ENCODE results near the gene KAT8. TPM values are rescaled to one million over a fixed set of nuclear protein-coding genes. Genes with fewer than 3 reads are reported as not detected.
"Not testable (repeated sequence)": the region's sequence is repeated elsewhere in the genome, so short reads cannot be mapped to it uniquely, and the experiment has no call there.

Gene KAT8
- total and polyA plus RNA-seq, 4 donors, result 24.3 to 65.7 (median 56.4) TPM

DNA sequence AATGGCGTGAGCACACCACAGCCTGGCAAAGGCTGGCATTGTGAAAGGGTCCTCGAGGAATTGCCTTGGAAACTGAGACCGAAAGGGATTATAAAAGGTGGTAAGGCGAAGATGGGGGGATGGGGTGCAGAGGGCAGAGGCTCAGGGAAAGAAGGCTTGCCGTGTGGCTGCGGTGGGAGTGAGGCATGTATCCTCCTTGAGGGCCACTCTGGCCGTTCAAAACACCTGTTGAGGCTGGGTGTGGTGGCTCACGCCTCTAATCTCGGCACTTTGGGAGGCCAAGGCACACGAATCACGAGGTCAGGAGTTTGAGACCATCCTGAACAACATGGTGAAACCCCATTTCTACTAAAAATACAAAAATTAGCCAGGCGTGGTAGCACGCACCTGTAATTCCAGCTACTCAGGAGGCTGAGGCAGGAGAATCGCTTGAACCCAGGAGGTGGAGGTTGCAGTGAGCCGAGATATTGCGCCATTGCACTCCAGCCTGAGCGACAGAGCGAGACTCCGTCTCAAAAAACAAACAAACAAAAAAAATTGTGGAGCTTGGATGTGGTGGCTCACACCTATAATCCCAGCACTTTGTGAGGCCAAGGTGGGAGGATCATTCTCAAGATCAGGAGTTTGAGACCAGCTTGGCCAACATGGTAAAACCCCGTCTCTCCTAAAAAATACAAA, 19.5 kb downstream of the KAT8 start:
- H3K27ac ChIP-seq (ENCODE audit: low read depth in 1 of 2, low read length in 2 of 2); H3K36me3 ChIP-seq (ENCODE audit: control insufficient read depth in 1 of 2, insufficient read depth in 2 of 2, low read length in 1 of 2); H3K4me3 ChIP-seq (ENCODE audit: low read length in 2 of 2); ATAC-seq (ENCODE audit: low FRiP score); intact Hi-C loops (cut with DNase I); H3K4me1 ChIP-seq (ENCODE audit: control insufficient read depth in 1 of 2, insufficient read depth in 2 of 2, low read length in 2 of 2); DNase-seq; H3K9me3 ChIP-seq (ENCODE audit: control insufficient read depth, low read length); H3K27me3 ChIP-seq (ENCODE audit: control insufficient read depth in 1 of 2, insufficient read depth in 2 of 2, low read length in 1 of 2): not testable (repeated sequence)
- 94% methylated on average over 20 of the region's 20 CpGs for WGBS, 2 donors

DNA sequence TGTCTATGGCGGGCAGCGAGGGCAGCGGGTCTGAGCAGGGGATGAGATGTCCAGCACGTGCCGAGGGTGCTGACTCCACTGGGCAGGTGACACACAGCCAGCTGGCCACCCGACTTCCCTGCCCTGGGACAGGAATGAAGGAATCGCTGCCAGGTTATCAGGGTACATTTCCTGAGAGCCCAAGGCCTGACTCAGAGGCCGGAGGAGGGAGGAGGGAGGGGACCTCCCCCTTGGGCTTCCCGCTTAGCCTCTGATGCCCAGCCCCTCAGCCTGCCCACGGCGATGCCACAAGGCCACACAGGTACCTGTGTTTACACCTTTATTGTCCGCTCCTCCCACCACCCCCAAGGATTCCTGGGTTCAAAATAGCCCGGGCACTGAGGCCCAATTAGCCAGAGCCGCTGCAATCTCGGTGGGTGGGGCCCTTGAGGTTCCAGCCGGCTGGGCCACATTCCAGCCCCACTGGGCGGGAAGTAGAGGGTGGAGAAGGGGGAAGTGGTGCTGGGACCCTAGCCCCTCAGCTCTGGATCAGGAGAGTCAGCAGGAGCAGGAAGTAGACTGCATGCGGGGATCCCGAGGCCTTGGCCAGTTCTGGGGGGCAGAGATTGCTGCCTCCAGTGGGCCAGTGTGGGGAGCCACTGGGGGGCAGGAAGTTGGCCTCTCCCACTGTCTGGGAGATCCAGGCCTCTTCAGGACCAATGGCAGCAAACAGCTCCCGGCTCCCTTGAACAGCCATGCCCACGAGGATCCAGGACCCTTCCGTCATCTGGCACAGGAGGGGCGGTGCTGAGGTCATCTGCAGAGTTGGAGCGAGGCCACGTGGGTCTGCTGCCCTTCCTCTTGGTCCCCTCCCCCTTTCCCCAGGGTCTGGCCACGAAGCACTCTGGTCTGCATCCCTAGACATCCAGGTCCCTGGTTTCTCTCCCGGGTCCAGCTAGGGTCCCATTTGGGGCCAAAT, 21.4 kb downstream of the KAT8 start:
- H3K4me3 ChIP-seq (ENCODE audit: low read length in 2 of 2), result no peak overlapping the region
- intact Hi-C loops (cut with DNase I), result no loop called here

DNA sequence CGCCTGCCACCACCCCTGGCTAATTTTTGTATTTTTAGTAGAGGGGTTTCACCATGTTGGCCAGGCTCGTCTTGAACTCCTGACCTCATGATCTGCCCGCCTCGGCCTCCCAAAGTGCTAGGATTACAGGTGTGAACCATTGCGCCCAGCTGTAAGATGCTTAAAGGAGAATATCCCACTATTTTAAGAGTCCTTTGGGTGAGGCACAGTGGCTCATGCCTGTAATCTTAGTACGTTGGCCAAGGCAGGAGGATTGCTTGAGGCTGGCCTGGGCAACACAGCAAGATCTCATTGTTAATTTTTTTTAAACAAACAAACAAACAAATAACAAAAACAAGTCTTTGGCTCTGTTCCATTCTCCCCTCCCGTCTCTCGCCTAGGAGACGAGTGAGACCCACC, 23.6 kb downstream of the KAT8 start:
- ATAC-seq (ENCODE audit: low FRiP score); H3K27me3 ChIP-seq (ENCODE audit: control insufficient read depth in 1 of 2, insufficient read depth in 2 of 2, low read length in 1 of 2); H3K4me3 ChIP-seq (ENCODE audit: low read length in 2 of 2); H3K4me1 ChIP-seq (ENCODE audit: control insufficient read depth in 1 of 2, insufficient read depth in 2 of 2, low read length in 2 of 2); H3K36me3 ChIP-seq (ENCODE audit: control insufficient read depth in 1 of 2, insufficient read depth in 2 of 2, low read length in 1 of 2); DNase-seq; H3K9me3 ChIP-seq (ENCODE audit: control insufficient read depth, low read length): not testable (repeated sequence)
- intact Hi-C loops (cut with DNase I), result loop anchor here (5.0 to 10.0 kb wide), 3 partner anchors 34 to 156 kb away; partner anchors contain the start of genes BCKDK (in 1 of the 2) and HSD3B7 (in 1 of the 2)
- peak overlapping the region in 1 of 2 donors; percentile 77 for H3K27ac ChIP-seq (ENCODE audit: low read depth in 1 of 2, low read length in 2 of 2)
- WGBS, 2 donors, result 83 to 84% methylated on average over 9 of the region's 9 CpGs

More for the DNA sequence above, 21.4 kb downstream of the KAT8 start:
- DNase-seq (peak; percentile 87 to 89), ATAC-seq (ENCODE audit: low FRiP score) (no peak)
- H3K27me3 ChIP-seq (ENCODE audit: control insufficient read depth in 1 of 2, insufficient read depth in 2 of 2, low read length in 1 of 2), result no peaks in the 10 kb centered on the region
- H3K27ac ChIP-seq (ENCODE audit: low read depth in 1 of 2, low read length in 2 of 2), result peak overlapping the region in 1 of 2 donors; percentile 66
- H3K4me1 ChIP-seq (ENCODE audit: control insufficient read depth in 1 of 2, insufficient read depth in 2 of 2, low read length in 2 of 2), result peaks cover 0 to 3% of the 10 kb centered on the region in 2 donors
- H3K9me3 ChIP-seq (ENCODE audit: control insufficient read depth, low read length), result no peaks in the 10 kb centered on the region
- 16 to 22% methylated on average over 27 of the region's 27 CpGs for WGBS, 2 donors
- no peaks in the 10 kb centered on the region for H3K36me3 ChIP-seq (ENCODE audit: control insufficient read depth in 1 of 2, insufficient read depth in 2 of 2, low read length in 1 of 2)

DNA sequence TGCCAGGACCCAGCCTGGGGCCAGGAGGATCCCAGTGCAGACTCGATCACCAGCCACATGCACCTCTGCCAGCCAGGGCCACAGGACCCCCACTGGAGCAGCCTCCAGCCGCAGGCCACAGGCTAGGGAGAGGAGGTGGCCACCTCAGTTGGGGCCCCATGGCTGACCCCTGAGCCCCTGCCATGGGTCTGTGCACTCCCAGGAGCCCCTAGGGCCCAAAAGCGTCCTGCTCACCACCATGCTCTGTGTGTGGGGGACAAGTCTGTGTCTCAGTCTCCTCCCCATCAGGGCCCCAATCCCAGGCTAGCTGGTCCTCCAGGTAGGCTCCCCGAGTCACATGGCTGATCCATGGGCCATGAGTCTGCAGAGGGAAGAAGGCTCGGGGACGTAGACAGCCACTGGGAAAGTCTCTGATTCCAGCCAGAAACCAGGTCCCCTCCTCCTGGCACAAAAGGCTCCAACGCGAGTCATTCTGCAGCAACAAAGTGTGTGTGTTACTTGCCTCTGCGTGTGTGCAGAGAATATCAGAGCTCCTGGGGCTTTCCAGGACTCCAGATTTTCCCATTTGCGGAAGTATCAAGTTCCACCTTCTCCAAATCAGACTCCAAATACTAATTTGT, 24.1 kb downstream of the KAT8 start:
- Histone ChIP-seq H3K27ac (ENCODE audit: low read depth in 1 of 2, low read length in 2 of 2) (peak overlapping the region in 1 of 2 donors; percentile 77), H3K36me3 (ENCODE audit: control insufficient read depth in 1 of 2, insufficient read depth in 2 of 2, low read length in 1 of 2) (no peaks in the 10 kb centered on the region), H3K4me1 (ENCODE audit: control insufficient read depth in 1 of 2, insufficient read depth in 2 of 2, low read length in 2 of 2) (peaks cover 0 to 3% of the 10 kb centered on the region in 2 donors), H3K9me3 (ENCODE audit: control insufficient read depth, low read length) (no peaks in the 10 kb centered on the region), H3K4me3 (ENCODE audit: low read length in 2 of 2) (no peak overlapping the region), H3K27me3 (ENCODE audit: control insufficient read depth in 1 of 2, insufficient read depth in 2 of 2, low read length in 1 of 2) (no peaks in the 10 kb centered on the region)
- 15 to 16% methylated on average over 10 of the region's 10 CpGs for WGBS, 2 donors
- ATAC-seq (ENCODE audit: low FRiP score) (peak; percentile 28), DNase-seq (peak in 1 of 2 donors; percentile 69)
- intact Hi-C loops (cut with DNase I), result loop anchor here (1.0 to 10.0 kb wide), 5 partner anchors 34 to 157 kb away; partner anchors contain the start of genes BCKDK (in 1 of the 2), FUS (in 1 of the 2), HSD3B7 (in 1 of the 2) and VKORC1 (in 1 of the 2)

DNA sequence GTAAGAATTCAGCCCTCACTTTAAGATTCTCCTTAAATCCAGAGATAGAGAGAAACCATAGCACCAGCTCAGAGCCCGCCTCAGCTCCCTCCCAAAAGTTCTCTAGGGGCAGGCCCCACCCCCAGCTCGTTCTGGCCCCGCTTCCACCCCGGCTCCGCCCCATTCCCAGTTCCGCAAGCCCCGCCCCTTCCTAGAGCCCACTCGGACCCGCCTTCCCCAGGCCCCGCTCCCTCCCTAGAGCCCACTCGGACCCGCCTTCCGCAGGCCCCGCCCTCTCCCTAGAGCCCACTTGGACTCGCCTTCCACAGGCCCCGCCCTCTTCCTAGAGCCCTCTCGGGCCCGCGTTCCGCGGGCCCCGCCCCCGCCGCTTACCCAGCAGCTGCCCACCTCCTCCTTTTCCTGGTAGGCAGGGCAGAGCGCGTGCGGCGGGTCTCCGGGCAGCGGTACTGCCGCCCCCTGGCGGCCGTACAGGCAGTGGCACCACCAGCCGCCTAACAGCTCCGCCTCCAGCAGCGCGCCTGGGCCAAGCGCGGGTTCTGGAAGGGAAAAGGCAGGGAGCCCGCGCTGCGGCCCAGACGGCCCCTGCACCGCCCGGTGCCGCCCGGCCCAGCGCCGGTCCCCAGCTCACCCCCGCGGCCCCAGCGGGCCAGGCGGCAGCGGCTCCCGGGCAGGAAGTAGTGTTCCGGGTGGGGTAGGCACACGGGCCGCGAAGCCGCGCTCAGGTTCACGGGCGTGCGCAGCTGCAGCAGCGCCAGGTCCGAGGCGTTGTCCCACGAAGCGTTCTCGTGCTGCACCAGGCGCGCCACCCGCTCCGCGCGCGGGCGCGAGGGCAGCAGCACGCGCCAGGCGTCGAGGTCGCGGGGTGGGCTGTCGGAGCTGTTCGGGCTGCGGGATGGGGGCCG, 24.9 kb downstream of the KAT8 start:
- intact Hi-C loops (cut with DNase I), result loop anchor here (1.0 to 10.0 kb wide), 5 partner anchors 35 to 158 kb away; partner anchors contain the start of genes BCKDK (in 1 of the 2), FUS (in 1 of the 2), HSD3B7 (in 1 of the 2) and VKORC1 (in 1 of the 2)
- H3K36me3 ChIP-seq (ENCODE audit: control insufficient read depth in 1 of 2, insufficient read depth in 2 of 2, low read length in 1 of 2), result no peaks in the 10 kb centered on the region
- H3K27me3 ChIP-seq (ENCODE audit: control insufficient read depth in 1 of 2, insufficient read depth in 2 of 2, low read length in 1 of 2), result no peaks in the 10 kb centered on the region
- ATAC-seq (ENCODE audit: low FRiP score) (peak; percentile 99), DNase-seq (peak; percentile 99 to 100)
- H3K9me3 ChIP-seq (ENCODE audit: control insufficient read depth, low read length), result no peaks in the 10 kb centered on the region
- H3K4me3 ChIP-seq (ENCODE audit: low read length in 2 of 2), result peak overlapping the region in 1 of 2 donors; percentile 5
- H3K27ac ChIP-seq (ENCODE audit: low read depth in 1 of 2, low read length in 2 of 2), result peak overlapping the region in 1 of 2 donors; percentile 77
- 2 to 3% methylated on average over 69 to 89 of the region's 89 CpGs for WGBS, 2 donors
- peaks cover 0 to 3% of the 10 kb centered on the region in 2 donors for H3K4me1 ChIP-seq (ENCODE audit: control insufficient read depth in 1 of 2, insufficient read depth in 2 of 2, low read length in 2 of 2)

DNA sequence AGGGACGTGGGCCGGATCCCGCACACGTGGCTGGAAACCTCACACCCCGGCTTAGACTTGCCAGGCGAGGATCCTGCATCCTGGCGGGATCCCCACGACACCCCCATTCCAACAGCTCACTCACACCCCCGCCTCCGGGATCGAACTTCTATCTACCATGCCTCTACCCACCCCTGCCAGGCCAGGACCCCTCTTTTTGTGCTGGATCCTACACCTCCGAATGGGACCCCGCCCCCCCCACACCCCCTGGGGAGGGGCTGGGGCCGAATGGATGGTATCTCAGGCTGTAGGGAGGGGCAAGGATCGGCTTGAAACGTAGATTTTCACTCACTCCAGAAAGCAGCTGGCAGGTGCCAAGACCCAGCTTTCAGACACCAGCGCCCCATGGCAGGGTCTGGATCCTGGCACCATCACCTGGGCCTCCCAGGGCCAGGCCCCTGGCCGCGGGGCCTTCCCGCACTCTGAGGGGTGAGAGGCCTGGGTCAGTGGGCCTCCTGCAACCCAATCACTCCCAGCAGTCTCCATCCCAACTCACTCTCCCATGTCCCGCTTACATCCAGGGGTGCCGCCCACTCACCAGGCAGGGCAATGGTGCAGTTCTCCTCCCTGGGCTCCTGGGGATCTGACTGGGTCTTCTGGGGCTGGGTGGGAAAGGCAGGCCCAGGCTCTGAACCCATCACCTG, 25.7 kb downstream of the KAT8 start:
- 58 to 60% methylated on average over 18 to 22 of the region's 22 CpGs for WGBS, 2 donors
- Histone ChIP-seq H3K4me1 (ENCODE audit: control insufficient read depth in 1 of 2, insufficient read depth in 2 of 2, low read length in 2 of 2) (peaks cover 0 to 3% of the 10 kb centered on the region in 2 donors), H3K27ac (ENCODE audit: low read depth in 1 of 2, low read length in 2 of 2) (no peak overlapping the region), H3K9me3 (ENCODE audit: control insufficient read depth, low read length) (no peaks in the 10 kb centered on the region), H3K36me3 (ENCODE audit: control insufficient read depth in 1 of 2, insufficient read depth in 2 of 2, low read length in 1 of 2) (no peaks in the 10 kb centered on the region), H3K4me3 (ENCODE audit: low read length in 2 of 2) (no peak overlapping the region), H3K27me3 (ENCODE audit: control insufficient read depth in 1 of 2, insufficient read depth in 2 of 2, low read length in 1 of 2) (no peaks in the 10 kb centered on the region)
- ATAC-seq (ENCODE audit: low FRiP score) (no peak), DNase-seq (peak in 1 of 2 donors; percentile 65)
- intact Hi-C loops (cut with DNase I), result loop anchor here (5.0 to 10.0 kb wide), 3 partner anchors 36 to 158 kb away; partner anchors contain the start of genes BCKDK (in 1 of the 2) and HSD3B7 (in 1 of the 2)

DNA sequence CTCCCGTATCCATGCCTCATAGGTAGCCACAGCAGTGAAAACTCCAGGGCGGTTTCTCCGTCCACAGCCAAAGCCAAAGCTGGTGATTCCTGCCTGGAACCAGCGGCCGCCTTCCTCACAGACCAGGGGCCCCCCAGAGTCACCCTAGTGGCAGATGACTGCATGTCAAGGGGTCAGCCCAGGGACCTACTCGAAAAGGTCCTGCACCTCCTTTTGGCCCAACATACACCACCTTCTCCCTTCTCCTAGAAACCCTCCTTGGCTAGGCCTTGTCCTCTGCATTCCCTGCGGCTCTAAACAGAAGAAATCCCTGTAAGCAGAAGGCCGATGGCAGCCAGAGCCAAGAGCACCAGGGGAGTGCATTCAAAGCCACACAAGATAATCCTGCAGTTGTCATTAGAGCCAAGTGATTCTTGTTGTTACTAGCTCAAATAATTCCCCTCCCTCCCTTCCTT, 26.3 kb downstream of the KAT8 start:
- peaks cover 0 to 3% of the 10 kb centered on the region in 2 donors for H3K4me1 ChIP-seq (ENCODE audit: control insufficient read depth in 1 of 2, insufficient read depth in 2 of 2, low read length in 2 of 2)
- H3K4me3 ChIP-seq (ENCODE audit: low read length in 2 of 2), result no peak overlapping the region
- DNase-seq, result no peak
- no peak overlapping the region for H3K27ac ChIP-seq (ENCODE audit: low read depth in 1 of 2, low read length in 2 of 2)
- no peaks in the 10 kb centered on the region for H3K27me3 ChIP-seq (ENCODE audit: control insufficient read depth in 1 of 2, insufficient read depth in 2 of 2, low read length in 1 of 2)
- no peaks in the 10 kb centered on the region for H3K9me3 ChIP-seq (ENCODE audit: control insufficient read depth, low read length)
- intact Hi-C loops (cut with DNase I), result loop anchor here (5.0 to 10.0 kb wide), 3 partner anchors 36 to 159 kb away; partner anchors contain the start of genes BCKDK (in 1 of the 2) and HSD3B7 (in 1 of the 2)
- WGBS, 2 donors, result 95% methylated on average over 8 of the region's 8 CpGs
- no peak for ATAC-seq (ENCODE audit: low FRiP score)
- H3K36me3 ChIP-seq (ENCODE audit: control insufficient read depth in 1 of 2, insufficient read depth in 2 of 2, low read length in 1 of 2), result no peaks in the 10 kb centered on the region

Data from aorta (tissue), 5 donors.